ENCODE measurements around the gene UBE2S.

DNA sequence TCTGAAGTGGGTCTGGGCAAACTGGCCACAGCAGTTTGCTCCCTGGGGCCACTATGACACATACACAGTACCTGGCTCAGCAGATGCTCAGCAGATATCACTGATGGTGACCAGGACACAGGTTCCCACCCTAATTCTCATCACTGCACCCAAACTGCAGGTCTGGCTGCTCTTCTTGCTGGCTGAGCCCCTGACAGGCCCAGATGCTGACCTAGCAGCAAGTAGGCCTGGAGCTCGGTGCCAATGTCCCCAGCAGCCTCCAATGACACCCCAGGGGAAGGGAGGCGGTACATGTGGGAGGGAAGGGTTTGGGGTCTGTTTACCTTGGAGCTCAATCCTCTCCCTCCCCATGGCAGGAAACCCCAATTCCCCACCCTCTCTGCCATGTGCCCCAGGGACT, 5.1 kb downstream of the UBE2S start:
- TF ChIP-seq, protein P1, sequence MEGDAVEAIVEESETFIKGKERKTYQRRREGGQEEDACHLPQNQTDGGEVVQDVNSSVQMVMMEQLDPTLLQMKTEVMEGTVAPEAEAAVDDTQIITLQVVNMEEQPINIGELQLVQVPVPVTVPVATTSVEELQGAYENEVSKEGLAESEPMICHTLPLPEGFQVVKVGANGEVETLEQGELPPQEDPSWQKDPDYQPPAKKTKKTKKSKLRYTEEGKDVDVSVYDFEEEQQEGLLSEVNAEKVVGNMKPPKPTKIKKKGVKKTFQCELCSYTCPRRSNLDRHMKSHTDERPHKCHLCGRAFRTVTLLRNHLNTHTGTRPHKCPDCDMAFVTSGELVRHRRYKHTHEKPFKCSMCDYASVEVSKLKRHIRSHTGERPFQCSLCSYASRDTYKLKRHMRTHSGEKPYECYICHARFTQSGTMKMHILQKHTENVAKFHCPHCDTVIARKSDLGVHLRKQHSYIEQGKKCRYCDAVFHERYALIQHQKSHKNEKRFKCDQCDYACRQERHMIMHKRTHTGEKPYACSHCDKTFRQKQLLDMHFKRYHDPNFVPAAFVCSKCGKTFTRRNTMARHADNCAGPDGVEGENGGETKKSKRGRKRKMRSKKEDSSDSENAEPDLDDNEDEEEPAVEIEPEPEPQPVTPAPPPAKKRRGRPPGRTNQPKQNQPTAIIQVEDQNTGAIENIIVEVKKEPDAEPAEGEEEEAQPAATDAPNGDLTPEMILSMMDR (IDR thresholded peaks at IDR 0.05) = no peak
- TF ChIP-seq POLR2A (IDR thresholded peaks at IDR 0.05) = no peak
